HG03571 (cell line): Measurements from ENCODE around the gene NINJ2.

ENCODE experiments used
- ATAC-seq: cut with Tn5 transposase; IDR thresholded peaks from one replicate; pipeline ENCODE4 v1.9.1; 2021; ENCODE audit not compliant: unreplicated experiment

Gene NINJ2

GRCh38 chr12:674272-674781, 11.1 kb upstream of the NINJ2 start:
- ATAC-seq, result peak; percentile 68

DNA sequence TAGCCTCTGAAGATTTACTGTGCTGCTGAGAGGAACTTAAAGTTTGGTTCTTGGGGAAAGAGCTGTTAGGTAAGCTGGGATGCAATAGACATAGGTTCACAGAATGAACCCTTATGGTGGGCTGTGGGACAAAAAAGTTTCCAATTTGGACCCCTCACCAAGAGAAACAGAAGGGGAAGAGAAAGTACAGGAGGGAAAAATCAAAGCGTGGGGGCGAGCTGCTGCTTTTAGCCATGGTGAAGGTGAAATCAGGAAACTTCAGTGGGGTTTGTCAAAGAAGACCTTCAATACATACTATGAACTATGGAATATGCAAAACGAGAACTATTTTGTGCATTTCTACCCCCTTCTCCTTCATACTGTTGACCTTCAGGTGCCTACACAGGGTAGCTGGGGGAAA, 10.6 kb upstream of the NINJ2 start:
- ATAC-seq, result no peak

GRCh38 chr12:669576-669945, 6.3 kb upstream of the NINJ2 start:
- ATAC-seq, result no peak

GRCh38 chr12:668090-668481, 4.8 kb upstream of the NINJ2 start:
- ATAC-seq, result no peak

GRCh38 chr12:666766-667308, 3.6 kb upstream of the NINJ2 start:
- no peak for ATAC-seq

DNA sequence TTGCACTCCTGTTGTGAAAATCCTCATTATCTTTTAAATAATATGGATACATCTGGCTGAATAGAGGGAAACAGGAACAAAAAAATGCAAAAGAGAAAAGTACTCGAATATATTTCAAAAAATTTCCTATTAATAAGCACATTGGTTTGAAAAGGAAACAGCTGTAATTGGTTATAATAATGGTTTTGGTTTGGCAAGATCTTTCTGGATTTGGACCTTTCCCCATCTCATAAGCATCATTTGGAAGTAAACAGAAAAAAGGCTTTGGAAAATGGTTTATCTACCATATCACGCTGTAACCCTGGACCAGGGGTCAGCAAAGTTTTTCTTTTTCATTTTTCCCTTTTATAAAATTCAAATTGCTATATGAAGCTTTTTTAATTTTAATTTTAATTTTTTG, 2.8 kb upstream of the NINJ2 start:
- no peak for ATAC-seq

GRCh38 chr12:664779-665092, 1.5 kb upstream of the NINJ2 start:
- ATAC-seq, result no peak

- ATAC-seq, result no peak
These were observed 982 bp upstream of the NINJ2 start for GRCh38 chr12:664075-664778.

GRCh38 chr12:662566-663292, 516 bp downstream of the NINJ2 start:
- ATAC-seq, result no peak

GRCh38 chr12:661720-662486, 1.3 kb downstream of the NINJ2 start:
- no peak for ATAC-seq

DNA sequence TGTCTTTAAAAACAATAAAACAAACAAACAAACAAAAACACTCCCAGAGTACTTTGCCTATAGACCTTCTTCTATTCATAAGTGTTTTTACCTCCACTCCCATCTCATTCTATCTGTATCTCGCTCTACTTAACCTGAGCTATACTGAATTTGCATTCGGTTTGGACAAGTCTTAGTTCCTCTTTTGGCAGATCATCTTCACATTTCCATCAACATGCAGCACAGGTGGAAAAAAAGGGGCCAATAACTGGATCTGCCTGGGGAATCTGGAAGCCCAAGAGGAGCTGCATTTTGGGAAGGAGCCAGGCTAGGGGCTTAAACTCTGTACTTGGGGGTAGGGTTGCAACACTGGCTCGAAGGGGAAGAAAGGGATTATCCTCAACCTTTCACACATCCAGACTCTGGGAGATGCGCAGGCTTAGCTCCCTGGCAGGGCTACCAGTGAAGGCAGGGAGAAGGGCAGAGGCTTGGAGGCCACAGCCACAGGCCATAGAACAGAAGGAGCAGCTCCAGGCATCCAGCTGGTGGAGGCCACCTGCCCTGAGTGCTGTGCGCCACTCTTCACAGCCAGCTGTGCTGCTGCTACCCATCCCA, 4.1 kb downstream of the NINJ2 start:
- ATAC-seq, result peak; percentile 69

GRCh38 chr12:650983-651382, 12.3 kb downstream of the NINJ2 start:
- no peak for ATAC-seq

DNA sequence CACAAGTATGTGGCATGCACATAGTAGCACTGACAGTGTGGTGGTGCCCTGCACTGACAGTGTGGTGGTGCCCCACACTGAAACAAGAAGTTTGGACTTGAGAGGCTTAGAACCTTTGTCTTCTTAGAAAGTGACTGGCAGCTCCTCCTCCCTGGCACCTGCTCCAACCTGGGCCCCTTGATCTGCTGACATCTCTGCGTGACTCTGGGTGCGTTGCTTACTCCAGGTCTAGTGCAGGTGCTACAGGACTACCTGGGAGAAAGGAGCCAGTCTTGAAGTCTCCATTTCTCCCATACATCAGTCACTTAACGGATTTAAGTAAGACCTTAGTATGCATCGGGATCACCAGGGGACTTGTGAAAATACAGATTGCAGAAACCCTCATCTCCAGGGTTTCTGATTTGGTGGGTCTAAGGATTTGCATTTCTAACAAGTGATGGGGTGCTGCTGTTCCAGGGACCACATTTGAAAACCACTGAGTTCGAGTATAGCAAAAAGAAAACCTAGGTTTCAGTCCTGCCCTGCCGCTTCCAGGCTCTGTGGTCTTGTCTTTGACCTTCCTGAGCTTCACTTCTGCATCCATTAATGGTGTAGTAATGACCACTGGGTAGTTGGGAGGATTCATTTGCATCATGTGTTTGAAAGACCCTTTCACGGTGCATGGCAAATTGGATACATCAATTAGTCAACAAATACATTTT, 15.7 kb downstream of the NINJ2 start:
- no peak for ATAC-seq

GRCh38 chr12:646442-647384, 16.5 kb downstream of the NINJ2 start:
- no peak for ATAC-seq

DNA sequence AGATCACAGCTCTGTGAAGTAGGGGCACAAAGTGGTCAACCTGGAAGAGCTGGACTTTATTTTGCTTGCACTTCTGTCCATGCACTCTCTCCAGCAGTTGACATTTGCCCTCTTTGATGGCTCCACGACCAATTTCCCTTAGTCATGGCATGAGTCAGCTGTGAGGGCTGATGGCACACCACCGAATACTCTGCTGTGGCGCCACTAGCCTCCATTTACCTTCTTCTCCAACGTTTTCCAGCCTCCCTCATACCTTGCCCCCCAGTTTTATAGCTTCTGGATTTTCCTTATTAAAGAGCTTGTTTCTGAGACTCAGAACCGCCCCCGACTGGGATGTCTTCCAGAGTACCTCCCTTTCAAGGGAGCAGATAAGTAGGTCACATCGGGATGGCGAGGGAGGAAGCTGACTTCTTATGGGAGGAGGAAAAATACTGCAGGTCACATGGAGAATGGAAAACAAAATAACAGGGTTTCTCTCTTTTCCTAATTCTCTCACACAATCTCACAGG, 17.6 kb downstream of the NINJ2 start:
- ATAC-seq, result no peak

GRCh38 chr12:644818-645552, 18.3 kb downstream of the NINJ2 start:
- no peak for ATAC-seq

DNA sequence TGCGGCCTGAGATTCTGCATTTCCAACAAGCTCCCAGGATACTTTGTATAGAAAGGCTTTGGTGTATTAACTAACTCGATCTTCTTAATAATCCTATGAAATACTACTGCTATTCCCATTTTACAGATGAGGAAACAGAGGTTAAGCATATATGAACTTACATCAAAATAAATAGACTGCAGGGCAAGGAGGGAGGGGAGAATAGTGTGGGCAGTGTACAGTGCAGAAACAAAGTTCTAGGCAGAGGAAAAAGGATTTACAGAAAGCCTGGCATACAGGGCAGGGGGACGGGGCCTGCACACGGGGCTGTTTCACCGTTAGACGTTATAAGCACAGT, 19.0 kb downstream of the NINJ2 start:
- ATAC-seq, result no peak

DNA sequence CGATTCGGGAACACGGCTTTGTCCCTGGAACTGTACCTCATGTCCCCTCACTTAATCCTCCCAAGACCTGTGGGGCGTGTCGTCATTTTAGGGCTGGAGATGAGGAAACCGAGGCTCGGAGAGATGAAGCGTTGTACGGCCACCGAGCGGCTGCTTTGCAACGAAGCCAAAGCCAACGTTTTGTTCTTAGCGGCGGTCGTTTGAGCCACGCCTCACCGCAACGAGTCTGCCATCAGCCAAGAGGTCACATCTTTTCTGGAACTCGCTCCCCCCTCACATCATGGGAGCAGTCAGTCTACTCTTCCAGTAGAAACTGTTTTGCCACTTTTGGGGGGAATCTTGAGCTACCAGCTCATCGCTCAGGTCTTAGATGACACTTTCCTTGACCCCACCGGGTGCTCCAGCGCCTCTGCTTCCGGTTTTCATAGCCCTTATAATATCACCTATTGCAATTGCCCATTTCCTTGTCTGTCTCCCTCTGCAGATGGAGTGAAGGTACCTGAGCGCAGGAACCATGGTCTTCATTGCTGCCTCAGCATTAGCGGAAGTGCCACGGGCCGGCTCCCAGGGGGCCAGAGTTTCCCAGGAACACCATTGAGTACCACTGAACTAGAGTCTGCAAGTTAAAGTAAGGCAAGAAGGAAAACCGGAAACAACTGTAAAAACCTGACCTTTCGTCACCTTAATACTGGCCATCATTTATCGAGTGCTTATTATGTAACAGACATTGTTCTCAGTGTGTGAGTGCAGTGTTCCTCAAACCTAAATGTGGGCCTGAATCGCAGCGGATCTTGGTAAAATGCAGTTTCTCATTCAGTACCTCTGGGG, 19.6 kb downstream of the NINJ2 start:
- ATAC-seq, result no peak
